ENCODE results near the gene SPAG9. TPM values are rescaled to one million over a fixed set of nuclear protein-coding genes. Genes with fewer than 3 reads are reported as not detected.

The SPAG9 gene
- total RNA-seq, 4 donors from 2014 or later, result 139 to 171 (median 143) TPM

DNA sequence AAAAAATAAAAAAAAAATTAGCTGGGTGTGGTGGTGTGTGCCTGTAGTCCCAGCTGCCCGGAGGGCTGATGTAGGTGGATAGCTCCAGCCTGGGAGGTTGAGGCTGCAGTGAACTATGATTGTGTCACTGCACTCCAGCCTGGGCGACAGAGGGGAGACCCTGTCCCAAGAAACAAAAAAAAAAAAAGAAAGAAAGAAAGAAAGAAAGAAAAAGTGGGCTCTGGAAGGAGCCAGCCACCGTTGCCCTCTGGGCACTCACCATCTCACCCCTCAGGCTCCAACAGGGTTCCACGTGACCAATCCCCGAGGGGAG, 167.2 kb downstream of the SPAG9 start:
- H3K36me3 ChIP-seq, result no peaks in the 10 kb centered on the region
- H3K4me3 ChIP-seq, result no peak overlapping the region
- peaks cover 69 to 76% of the 10 kb centered on the region in 2 donors for H3K4me1 ChIP-seq
- ATAC-seq (no peak), DNase-seq (no peak)
- peak overlapping the region; percentile 98 to 100 (median 100) for H3K27ac ChIP-seq
- TF ChIP-seq POLR2A (IDR thresholded peaks at IDR 0.05), result no peak
- TF ChIP-seq, protein P1, sequence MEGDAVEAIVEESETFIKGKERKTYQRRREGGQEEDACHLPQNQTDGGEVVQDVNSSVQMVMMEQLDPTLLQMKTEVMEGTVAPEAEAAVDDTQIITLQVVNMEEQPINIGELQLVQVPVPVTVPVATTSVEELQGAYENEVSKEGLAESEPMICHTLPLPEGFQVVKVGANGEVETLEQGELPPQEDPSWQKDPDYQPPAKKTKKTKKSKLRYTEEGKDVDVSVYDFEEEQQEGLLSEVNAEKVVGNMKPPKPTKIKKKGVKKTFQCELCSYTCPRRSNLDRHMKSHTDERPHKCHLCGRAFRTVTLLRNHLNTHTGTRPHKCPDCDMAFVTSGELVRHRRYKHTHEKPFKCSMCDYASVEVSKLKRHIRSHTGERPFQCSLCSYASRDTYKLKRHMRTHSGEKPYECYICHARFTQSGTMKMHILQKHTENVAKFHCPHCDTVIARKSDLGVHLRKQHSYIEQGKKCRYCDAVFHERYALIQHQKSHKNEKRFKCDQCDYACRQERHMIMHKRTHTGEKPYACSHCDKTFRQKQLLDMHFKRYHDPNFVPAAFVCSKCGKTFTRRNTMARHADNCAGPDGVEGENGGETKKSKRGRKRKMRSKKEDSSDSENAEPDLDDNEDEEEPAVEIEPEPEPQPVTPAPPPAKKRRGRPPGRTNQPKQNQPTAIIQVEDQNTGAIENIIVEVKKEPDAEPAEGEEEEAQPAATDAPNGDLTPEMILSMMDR (IDR thresholded peaks at IDR 0.05 in 4 of 5, conservative IDR thresholded peaks at IDR 0.05 in 1 of 5), result no peak
- H3K27me3 ChIP-seq, result no peaks in the 10 kb centered on the region
- no peaks in the 10 kb centered on the region for H3K9me3 ChIP-seq
- intact Hi-C loops (cut with DNase I; ENCODE audit: low total_unique reads) (loop anchor here (5.0 to 10.0 kb wide), 3 partner anchors 246 to 479 kb away; partner anchors contain the start of genes ANKRD40, RSAD1 and SPATA20), in situ Hi-C loops (cut with MboI; ENCODE audit: low sequenced_read_pairs in 4 of 4) (loop anchor here in 3 of 4 donors (5.0 to 10.0 kb wide), 3 partner anchors 91 to 409 kb away; partner anchors contain the start of gene SPATA20 (in 1 of the 3))

DNA sequence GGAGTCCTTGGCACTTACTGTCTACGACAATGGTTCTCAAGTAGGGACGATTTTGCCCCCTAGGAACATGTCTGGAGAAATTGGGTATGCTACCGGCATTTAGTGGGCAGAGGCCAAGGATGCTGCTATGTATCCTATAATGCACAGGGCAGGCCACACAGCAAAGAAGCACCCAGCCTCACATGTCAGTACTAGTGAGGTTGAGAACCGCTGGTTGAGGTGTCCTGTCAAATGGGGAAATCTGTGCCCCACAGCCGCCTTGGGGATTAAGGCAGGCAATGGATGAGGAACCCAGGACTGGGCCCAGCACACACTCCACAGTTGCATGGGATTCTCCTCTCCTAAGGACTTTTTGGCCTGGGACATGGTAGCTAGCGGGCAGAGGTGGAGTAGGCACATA, 167.8 kb downstream of the SPAG9 start:
- in situ Hi-C loops (cut with MboI; ENCODE audit: low sequenced_read_pairs in 4 of 4) (loop anchor here in 3 of 4 donors (5.0 to 10.0 kb wide), 3 partner anchors 91 to 408 kb away; partner anchors contain the start of gene SPATA20 (in 1 of the 3)), intact Hi-C loops (cut with DNase I; ENCODE audit: low total_unique reads) (loop anchor here (5.0 to 10.0 kb wide), 3 partner anchors 246 to 478 kb away; partner anchors contain the start of genes ANKRD40, RSAD1 and SPATA20)
- H3K9me3 ChIP-seq, result no peaks in the 10 kb centered on the region
- no peak overlapping the region for H3K4me3 ChIP-seq
- peaks cover 74 to 78% of the 10 kb centered on the region in 2 donors for H3K4me1 ChIP-seq
- DNase-seq (peak in 1 of 2 donors; percentile 15), ATAC-seq (no peak)
- H3K36me3 ChIP-seq, result no peaks in the 10 kb centered on the region
- TF ChIP-seq, protein P1 (IDR thresholded peaks at IDR 0.05 in 4 of 5, conservative IDR thresholded peaks at IDR 0.05 in 1 of 5), result no peak
- TF ChIP-seq POLR2A (IDR thresholded peaks at IDR 0.05), result no peak
- peak overlapping the region; percentile 98 to 100 (median 100) for H3K27ac ChIP-seq
- no peaks in the 10 kb centered on the region for H3K27me3 ChIP-seq

DNA sequence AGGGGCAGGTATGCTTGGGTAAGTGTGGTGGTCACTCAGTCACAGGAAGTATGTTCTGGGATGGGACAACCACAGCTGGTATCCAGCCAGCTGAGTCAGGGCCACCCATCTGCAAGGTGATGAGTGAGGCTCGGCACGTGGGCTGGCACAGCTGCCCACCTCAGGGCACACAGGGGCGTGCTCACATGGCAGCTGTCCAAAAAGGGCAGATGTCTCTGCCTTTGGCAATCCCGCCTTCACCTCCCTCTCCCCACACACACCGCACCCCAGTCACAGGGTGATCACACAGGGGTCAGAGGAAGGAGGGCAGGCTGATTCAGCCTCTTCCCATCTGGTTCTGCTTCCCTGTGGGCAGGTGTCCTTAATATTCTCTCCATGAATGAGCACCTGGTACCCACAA, 168.7 kb downstream of the SPAG9 start:
- Histone ChIP-seq H3K27me3 (no peaks in the 10 kb centered on the region), H3K36me3 (no peaks in the 10 kb centered on the region), H3K4me1 (peaks cover 76% of the 10 kb centered on the region in 2 donors), H3K27ac (peak overlapping the region; percentile 98 to 100 (median 100)), H3K4me3 (no peak overlapping the region), H3K9me3 (no peaks in the 10 kb centered on the region)
- in situ Hi-C loops (cut with MboI; ENCODE audit: low sequenced_read_pairs in 4 of 4), result loop anchor here in 3 of 4 donors (5.0 to 10.0 kb wide), 3 partner anchors 90 to 407 kb away; partner anchors contain the start of gene SPATA20 (in 1 of the 3)
- peak; percentile 7 to 18 for ATAC-seq
- peak; percentile 60 to 66 for TF ChIP-seq POLR2A (IDR thresholded peaks at IDR 0.05)
- TF ChIP-seq, protein P1 (IDR thresholded peaks at IDR 0.05 in 4 of 5, conservative IDR thresholded peaks at IDR 0.05 in 1 of 5), result no peak
- DNase-seq, result peak; percentile 68 to 94
- intact Hi-C loops (cut with DNase I; ENCODE audit: low total_unique reads), result loop anchor here (5.0 to 10.0 kb wide), 3 partner anchors 245 to 477 kb away; partner anchors contain the start of genes ANKRD40, RSAD1 and SPATA20

DNA sequence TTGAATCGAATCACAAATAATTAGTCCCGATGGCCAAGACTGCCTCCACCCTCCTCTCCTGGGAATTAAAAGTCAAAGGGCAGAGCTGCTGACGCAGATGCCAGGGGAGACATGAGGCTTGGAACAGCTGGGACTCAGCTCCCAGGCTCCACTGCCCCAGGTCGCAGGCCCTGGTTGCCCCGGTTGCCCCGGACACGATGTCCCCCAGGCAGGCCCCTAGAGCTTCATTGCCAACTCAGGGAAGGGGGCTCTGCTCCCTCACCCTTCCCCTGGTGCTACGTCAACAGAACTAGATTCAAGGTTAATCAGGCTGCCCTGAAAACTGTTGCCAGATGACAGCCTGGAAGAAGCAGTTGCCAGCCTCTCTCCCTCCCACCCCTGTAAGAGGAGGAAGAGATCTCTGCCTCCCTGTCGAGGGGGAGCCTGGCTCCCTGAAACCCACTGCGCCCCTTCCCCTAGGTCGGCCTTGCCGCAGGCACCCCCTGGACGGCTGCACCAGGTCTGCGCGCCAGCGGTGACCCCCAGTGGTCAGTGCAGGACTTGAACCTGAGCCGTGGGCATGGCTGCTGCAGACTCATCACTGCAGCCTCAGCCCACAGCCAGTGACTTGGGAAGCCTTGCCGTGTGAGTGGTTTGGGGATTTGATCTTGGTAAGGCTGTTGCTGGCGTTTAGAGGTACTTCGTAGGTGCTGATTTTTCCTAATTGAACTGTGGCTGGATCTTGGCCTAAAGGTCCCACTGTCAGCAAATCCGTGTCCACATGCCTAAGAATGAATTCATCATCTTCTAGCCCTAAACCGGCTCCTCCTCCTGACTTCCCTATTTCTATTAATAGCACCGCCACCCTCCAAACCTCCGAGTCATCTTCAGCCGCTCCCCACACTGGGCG, 170.4 kb downstream of the SPAG9 start:
- intact Hi-C loops (cut with DNase I; ENCODE audit: low total_unique reads) (loop anchor here (1.0 to 10.0 kb wide), 6 partner anchors 87 to 525 kb away; partner anchors contain the start of genes ACSF2, ANKRD40, RSAD1 and SPATA20), in situ Hi-C loops (cut with MboI; ENCODE audit: low sequenced_read_pairs in 4 of 4) (loop anchor here in 3 of 4 donors (5.0 to 10.0 kb wide), 3 partner anchors 88 to 405 kb away; partner anchors contain the start of gene SPATA20 (in 1 of the 3))
- Histone ChIP-seq H3K9me3 (no peaks in the 10 kb centered on the region), H3K4me3 (peak overlapping the region; percentile 4 to 32 (median 21)), H3K27ac (peak overlapping the region; percentile 98 to 100 (median 100)), H3K4me1 (peaks cover 59 to 70% of the 10 kb centered on the region in 2 donors), H3K36me3 (no peaks in the 10 kb centered on the region), H3K27me3 (no peaks in the 10 kb centered on the region)
- TF ChIP-seq, protein P1 (IDR thresholded peaks at IDR 0.05 in 4 of 5, conservative IDR thresholded peaks at IDR 0.05 in 1 of 5), result peak; percentile 79 to 96 (median 86)
- peak; percentile 29 to 47 for TF ChIP-seq POLR2A (IDR thresholded peaks at IDR 0.05)
- peak; percentile 55 to 70 for ATAC-seq
- peak; percentile 86 to 87 for DNase-seq

Data from gastrocnemius medialis (tissue), 4 donors.